ENCODE data around the gene GADD45G. TPM values are rescaled to one million over a fixed set of nuclear protein-coding genes. Genes with fewer than 3 reads are reported as not detected.

Gene GADD45G
- total RNA-seq, 2 experiments from 2014 or later, result not detected

- H3K36me3 ChIP-seq (ENCODE audit: insufficient read depth, low read length), result no peaks in the 10 kb centered on the region
- intact Hi-C loops (cut with micrococcal nuclease; ENCODE audit: unreplicated experiment), result no loop called here
- H3K4me2 ChIP-seq (ENCODE audit: low read length), result no peak overlapping the region
- H3K9me2 ChIP-seq (ENCODE audit: insufficient read depth, low read length), result no peaks in the 10 kb centered on the region
- ChIA-PET CTCF (ENCODE audit: unreplicated experiment) (no interaction called here), POLR2A (interaction anchor here (1.0 kb wide), 1 partner anchor 10 kb away, joined by 3 read pairs; no protein-coding TSS in a partner anchor)
- H3K27ac ChIP-seq (ENCODE audit: low read depth, low read length, poor library complexity, severe bottlenecking), result no peak overlapping the region
- BruUV-seq (replicated peaks), result no TSS peak
- TF ChIP-seq EZH2phosphoT487 (IDR thresholded peaks at IDR 0.05; ENCODE audit: borderline replicate concordance, low read depth, low read length), result no peak
- H2AFZ ChIP-seq (ENCODE audit: low read length), result no peak overlapping the region
- H3K4me3 ChIP-seq (ENCODE audit: low read depth, low read length, poor library complexity, severe bottlenecking), result no peak overlapping the region
- no peaks in the 10 kb centered on the region for H3K79me2 ChIP-seq (ENCODE audit: insufficient read depth, low read depth, low read length)
- no peaks in the 10 kb centered on the region for H4K20me1 ChIP-seq (ENCODE audit: insufficient read depth, low read length)
- H3K9me3 ChIP-seq (ENCODE audit: low read length), result no peaks in the 10 kb centered on the region
- no peaks in the 10 kb centered on the region for H3K4me1 ChIP-seq (ENCODE audit: insufficient read depth, low read length, poor library complexity, severe bottlenecking)
- DNase-seq (ENCODE audit: low spot score), result no peak
Observed at GRCh38 chr9:89623925-89624420, 19.2 kb downstream of the GADD45G start.

- Histone ChIP-seq H3K79me2 (ENCODE audit: insufficient read depth, low read depth, low read length) (no peaks in the 10 kb centered on the region), H3K9me3 (ENCODE audit: low read length) (no peaks in the 10 kb centered on the region), H3K4me1 (ENCODE audit: insufficient read depth, low read length, poor library complexity, severe bottlenecking) (no peaks in the 10 kb centered on the region), H4K20me1 (ENCODE audit: insufficient read depth, low read length) (no peaks in the 10 kb centered on the region), H3K36me3 (ENCODE audit: insufficient read depth, low read length) (no peaks in the 10 kb centered on the region), H3K4me3 (ENCODE audit: low read depth, low read length, poor library complexity, severe bottlenecking) (no peak overlapping the region), H3K4me2 (ENCODE audit: low read length) (no peak overlapping the region), H2AFZ (ENCODE audit: low read length) (no peak overlapping the region), H3K27ac (ENCODE audit: low read depth, low read length, poor library complexity, severe bottlenecking) (no peak overlapping the region), H3K9me2 (ENCODE audit: insufficient read depth, low read length) (no peaks in the 10 kb centered on the region)
- intact Hi-C loops (cut with micrococcal nuclease; ENCODE audit: unreplicated experiment), result no loop called here
- ChIA-PET CTCF (ENCODE audit: unreplicated experiment) (no interaction called here), POLR2A (interaction anchor here (0.8 kb wide), 1 partner anchor 25 kb away, joined by 3 read pairs; no protein-coding TSS in a partner anchor)
- no peak for DNase-seq (ENCODE audit: low spot score)
- no TSS peak for BruUV-seq (replicated peaks)
- TF ChIP-seq CTCF (conservative IDR thresholded peaks at IDR 0.05; ENCODE audit: low read length) (no peak), EZH2phosphoT487 (IDR thresholded peaks at IDR 0.05; ENCODE audit: borderline replicate concordance, low read depth, low read length) (no peak)
Observed at GRCh38 chr9:89625721-89626687, 21.2 kb downstream of the GADD45G start.

GRCh38 chr9:89626741-89627265 is 22.0 kb downstream of the GADD45G start:
- Histone ChIP-seq H3K9me2 (ENCODE audit: insufficient read depth, low read length) (no peaks in the 10 kb centered on the region), H3K79me2 (ENCODE audit: insufficient read depth, low read depth, low read length) (no peaks in the 10 kb centered on the region), H2AFZ (ENCODE audit: low read length) (no peak overlapping the region), H3K9me3 (ENCODE audit: low read length) (no peaks in the 10 kb centered on the region), H3K4me1 (ENCODE audit: insufficient read depth, low read length, poor library complexity, severe bottlenecking) (no peaks in the 10 kb centered on the region), H3K4me3 (ENCODE audit: low read depth, low read length, poor library complexity, severe bottlenecking) (no peak overlapping the region), H3K4me2 (ENCODE audit: low read length) (no peak overlapping the region), H3K27ac (ENCODE audit: low read depth, low read length, poor library complexity, severe bottlenecking) (no peak overlapping the region), H3K36me3 (ENCODE audit: insufficient read depth, low read length) (no peaks in the 10 kb centered on the region), H4K20me1 (ENCODE audit: insufficient read depth, low read length) (no peaks in the 10 kb centered on the region)
- no peak for DNase-seq (ENCODE audit: low spot score)
- TF ChIP-seq EZH2phosphoT487 (IDR thresholded peaks at IDR 0.05; ENCODE audit: borderline replicate concordance, low read depth, low read length) (no peak), CTCF (conservative IDR thresholded peaks at IDR 0.05; ENCODE audit: low read length) (no peak)
- no TSS peak for BruUV-seq (replicated peaks)
- POLR2A ChIA-PET, result interaction anchor here (0.8 kb wide), 1 partner anchor 25 kb away, joined by 3 read pairs; no protein-coding TSS in a partner anchor
- intact Hi-C loops (cut with micrococcal nuclease; ENCODE audit: unreplicated experiment), result no loop called here
- CTCF ChIA-PET (ENCODE audit: unreplicated experiment), result interaction anchor here (0.6 kb wide), 1 partner anchor 41 kb away, joined by 3 read pairs; no protein-coding TSS in a partner anchor

All from OCI-LY7 (cell line).